GM12891 (cell line): ENCODE results near the gene DRC3.

ENCODE experiments used
- PAX5 ChIP-seq: IDR thresholded peaks from 2 replicates; pipeline ENCODE4 v1.6.1; 2011; ENCODE audit warnings: low read length, moderate library complexity, mild to moderate bottlenecking; ENCODE audit not compliant: insufficient read depth, severe bottlenecking
- POLR2A ChIP-seq: IDR thresholded peaks from 2 replicates; pipeline ENCODE4 v1.6.1; 2011; ENCODE audit warnings: low read depth, low read length, control low read depth
- POLR2AphosphoS5 ChIP-seq: IDR thresholded peaks from 2 replicates; pipeline ENCODE4 v1.6.1; 2011; ENCODE audit warnings: low read depth, low read length, control low read depth
- TAF1 ChIP-seq: IDR thresholded peaks from 2 replicates; pipeline ENCODE4 v1.6.1; 2011; ENCODE audit warnings: low read depth, low read length, control low read depth

- TF ChIP-seq TAF1 = no peak
- TF ChIP-seq POLR2A = no peak
- no peak for TF ChIP-seq POLR2AphosphoS5
- TF ChIP-seq PAX5 = no peak
These were observed 29.8 kb upstream of the DRC3 start for GRCh38 chr17:17942846-17943245.
